ENCODE results near the gene ATCAY.
"Not testable (repeated sequence)": the region's sequence is repeated elsewhere in the genome, so short reads cannot be mapped to it uniquely, and the experiment has no call there.

The ATCAY gene

DNA sequence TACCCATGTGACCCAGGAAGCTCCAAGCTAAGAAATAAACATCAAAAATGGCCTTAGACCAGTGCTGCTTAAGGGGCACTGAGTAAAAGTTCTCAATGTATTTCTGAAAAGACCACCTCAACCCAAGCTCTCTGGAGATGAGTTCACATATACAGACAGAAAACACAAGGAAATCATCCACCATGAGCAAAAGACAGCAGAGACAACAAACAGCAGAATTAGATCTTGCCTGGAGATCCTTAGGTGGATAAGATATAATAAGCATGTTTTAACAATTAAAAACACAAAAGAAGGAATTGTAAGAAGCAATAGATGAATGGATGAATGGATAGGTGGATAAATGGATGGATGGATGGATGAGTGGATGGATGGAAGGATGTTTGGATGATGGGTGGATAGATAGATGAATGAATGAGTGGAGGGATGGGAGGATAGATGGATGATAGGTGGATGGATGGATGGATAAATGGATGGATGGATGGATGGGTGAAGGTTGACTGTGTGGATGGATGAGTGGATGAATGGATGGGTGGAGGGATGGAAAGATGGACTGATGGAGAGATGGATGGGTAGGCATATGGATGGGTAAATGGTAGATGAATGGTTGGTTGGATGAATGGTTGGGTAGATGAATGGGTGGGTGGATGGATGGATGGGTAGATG, 42.7 kb downstream of the ATCAY start:
- H3K4me3 ChIP-seq (ENCODE audit: low read depth, low read length): no peak overlapping the region
- ChIA-PET CTCF (no interaction called here), POLR2A (no interaction called here)
- no peak for DNase-seq (ENCODE audit: low read depth, low spot score)
- TF ChIP-seq, protein P1, sequence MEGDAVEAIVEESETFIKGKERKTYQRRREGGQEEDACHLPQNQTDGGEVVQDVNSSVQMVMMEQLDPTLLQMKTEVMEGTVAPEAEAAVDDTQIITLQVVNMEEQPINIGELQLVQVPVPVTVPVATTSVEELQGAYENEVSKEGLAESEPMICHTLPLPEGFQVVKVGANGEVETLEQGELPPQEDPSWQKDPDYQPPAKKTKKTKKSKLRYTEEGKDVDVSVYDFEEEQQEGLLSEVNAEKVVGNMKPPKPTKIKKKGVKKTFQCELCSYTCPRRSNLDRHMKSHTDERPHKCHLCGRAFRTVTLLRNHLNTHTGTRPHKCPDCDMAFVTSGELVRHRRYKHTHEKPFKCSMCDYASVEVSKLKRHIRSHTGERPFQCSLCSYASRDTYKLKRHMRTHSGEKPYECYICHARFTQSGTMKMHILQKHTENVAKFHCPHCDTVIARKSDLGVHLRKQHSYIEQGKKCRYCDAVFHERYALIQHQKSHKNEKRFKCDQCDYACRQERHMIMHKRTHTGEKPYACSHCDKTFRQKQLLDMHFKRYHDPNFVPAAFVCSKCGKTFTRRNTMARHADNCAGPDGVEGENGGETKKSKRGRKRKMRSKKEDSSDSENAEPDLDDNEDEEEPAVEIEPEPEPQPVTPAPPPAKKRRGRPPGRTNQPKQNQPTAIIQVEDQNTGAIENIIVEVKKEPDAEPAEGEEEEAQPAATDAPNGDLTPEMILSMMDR (IDR thresholded peaks at IDR 0.05; ENCODE audit: insufficient read depth, low read length, missing control alignments): no peak

- no peak for DNase-seq (ENCODE audit: low read depth, low spot score)
- POLR2A ChIA-PET: no interaction called here
- CTCF ChIA-PET: no interaction called here
- TF ChIP-seq, protein P1 (IDR thresholded peaks at IDR 0.05; ENCODE audit: insufficient read depth, low read length, missing control alignments): no peak
- no peak overlapping the region for H3K4me3 ChIP-seq (ENCODE audit: low read depth, low read length)
Observed at GRCh38 chr19:3923912-3924311, 43.4 kb downstream of the ATCAY start.

- POLR2A ChIA-PET: no interaction called here
- CTCF ChIA-PET: no interaction called here
- H3K4me3 ChIP-seq (ENCODE audit: low read depth, low read length): no peak overlapping the region
- TF ChIP-seq, protein P1 (IDR thresholded peaks at IDR 0.05; ENCODE audit: insufficient read depth, low read length, missing control alignments): no peak
- no peak for DNase-seq (ENCODE audit: low read depth, low spot score)
Observed at GRCh38 chr19:3931041-3931440, 50.6 kb downstream of the ATCAY start.

DNA sequence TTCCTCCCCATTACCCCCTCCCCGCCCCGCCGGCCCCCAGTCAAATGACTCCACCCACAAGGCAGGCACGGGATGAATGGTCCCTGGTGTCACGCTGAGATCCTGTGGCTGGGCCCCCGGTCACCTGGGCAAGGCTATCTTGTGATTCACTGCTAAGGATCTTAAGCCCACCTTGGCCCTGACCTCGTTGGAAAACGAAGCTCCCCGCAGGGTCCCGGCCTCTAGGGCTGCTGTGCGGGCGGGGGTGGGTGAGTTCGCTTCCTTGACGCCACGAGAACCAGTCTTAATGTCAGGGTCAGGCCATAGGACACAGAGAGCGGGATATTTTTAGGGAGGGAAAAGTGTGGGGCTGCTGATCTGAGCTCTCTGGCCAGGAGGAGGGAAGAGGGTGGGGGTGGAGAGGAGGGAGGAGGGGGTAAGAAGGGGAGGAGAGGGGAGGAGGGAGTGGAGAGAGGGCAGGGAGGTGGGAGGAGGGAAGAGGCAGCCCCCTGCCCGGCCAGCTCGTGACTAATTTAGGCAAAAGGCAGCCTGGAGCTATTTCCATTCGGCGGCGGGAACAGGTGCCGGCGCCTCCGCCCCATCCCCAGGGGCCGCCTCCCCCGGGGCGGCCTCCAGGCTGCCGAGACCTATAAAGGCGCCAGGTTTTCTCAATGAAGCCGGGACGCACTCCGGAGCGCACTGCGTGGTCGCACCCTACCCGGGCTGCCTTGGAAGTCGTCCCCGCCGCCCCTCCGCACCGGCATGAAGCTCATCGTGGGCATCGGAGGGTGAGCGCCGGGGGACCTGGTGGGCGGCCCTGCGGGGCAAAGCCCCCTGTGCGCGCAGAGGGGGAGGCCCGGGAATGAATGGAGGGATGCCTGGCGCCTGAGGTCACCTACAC, 52.7 kb downstream of the ATCAY start, which contains the start of gene NMRK2:
NMRK2 (plus strand) TSS at position 139 of the 880 bp plus-strand sequence; CDS start at position 742, 603 bp downstream.
- CTCF ChIA-PET: interaction anchor here (1.3 kb wide), 1 partner anchor 13 kb away, joined by 4 read pairs; no protein-coding TSS in a partner anchor
- TF ChIP-seq, protein P1 (IDR thresholded peaks at IDR 0.05; ENCODE audit: insufficient read depth, low read length, missing control alignments): no peak
- no peak for DNase-seq (ENCODE audit: low read depth, low spot score)
- POLR2A ChIA-PET: no interaction called here
- H3K4me3 ChIP-seq (ENCODE audit: low read depth, low read length): no peak within 1 kb of the TSS

- ChIA-PET CTCF (no interaction called here), POLR2A (no interaction called here)
- TF ChIP-seq, protein P1 (IDR thresholded peaks at IDR 0.05; ENCODE audit: insufficient read depth, low read length, missing control alignments): no peak
- DNase-seq (ENCODE audit: low read depth, low spot score): no peak
- no peak overlapping the region for H3K4me3 ChIP-seq (ENCODE audit: low read depth, low read length)
Observed at GRCh38 chr19:3936506-3937442, 56.3 kb downstream of the ATCAY start.

- CTCF ChIA-PET; H3K4me3 ChIP-seq (ENCODE audit: low read depth, low read length); POLR2A ChIA-PET; DNase-seq (ENCODE audit: low read depth, low spot score): not testable (repeated sequence)
Observed at GRCh38 chr19:3938300-3938950, 57.9 kb downstream of the ATCAY start.
